22Rv1 (cell line): Measurements from ENCODE around the gene SUPT20HL2.

Experiments used
- CTCF ChIP-seq: fragments of 450-650 bp; IDR thresholded peaks from 2 replicates; pipeline ENCODE4 v1.5.1; 2017; ENCODE audit warnings: mild to moderate bottlenecking
- ZFX ChIP-seq: fragments of 450-650 bp; IDR thresholded peaks from 2 replicates; pipeline ENCODE4 v1.6.1; 2017; ENCODE audit warnings: antibody characterized with exemption, borderline replicate concordance

- TF ChIP-seq CTCF = no peak
- no peak for TF ChIP-seq ZFX
Measured at GRCh38 chrX:24355095-24355494, 41.2 kb upstream of the SUPT20HL2 start.
